DND-41 (cell line): Measurements from ENCODE around the gene GLRA3.

ENCODE experiments used
- ATAC-seq: fragments of 200-7000 bp; cut with Tn5 transposase; 3 replicates; pipeline ENCODE4 v1.9.1; 2021; ENCODE audit warnings: low read depth; ENCODE audit not compliant: insufficient read depth
- DNase-seq: peaks from one replicate; pipeline ENCODE4 v3.0.0-alpha.2; 2020
- H2AFZ ChIP-seq: 2 replicates; pipeline ENCODE4 v1.6.0; 2012; ENCODE audit warnings: low read depth, low read length
- H3K27ac ChIP-seq: 2 replicates; pipeline ENCODE4 v1.5.1; 2012; ENCODE audit warnings: low read length, inconsistent platforms
- H3K27me3 ChIP-seq: fragments of 200-600 bp; sonication (generic); 2 replicates; pipeline ENCODE4 v1.6.0; 2012; ENCODE audit warnings: low read length, mild to moderate bottlenecking, inconsistent platforms; ENCODE audit not compliant: insufficient read depth, poor library complexity
- H3K36me3 ChIP-seq: 2 replicates; pipeline ENCODE4 v1.5.1; 2012; ENCODE audit warnings: low read length, inconsistent platforms; ENCODE audit not compliant: insufficient read depth
- H3K4me1 ChIP-seq: 2 replicates; pipeline ENCODE4 v1.5.1; 2012; ENCODE audit warnings: mild to moderate bottlenecking, low read length; ENCODE audit not compliant: insufficient read depth
- H3K4me2 ChIP-seq: 2 replicates; pipeline ENCODE4 v1.6.0; 2012; ENCODE audit warnings: mild to moderate bottlenecking, moderate library complexity, low read length, inconsistent platforms; ENCODE audit not compliant: insufficient read depth
- H3K4me3 ChIP-seq, 2 experiments: fragments of 200-600 bp in 1 of 2; shearing (Covaris generic) in 1 of 2; 2 replicates each; pipeline ENCODE4 v1.5.1; 2012 to 2016; ENCODE audit warnings: inconsistent platforms in 2 of 2, low read length in 2 of 2, mild to moderate bottlenecking in 2 of 2, low read depth in 1 of 2, moderate library complexity in 1 of 2
- H3K79me2 ChIP-seq: 2 replicates; pipeline ENCODE4 v1.6.0; 2012; ENCODE audit warnings: low read length, inconsistent platforms; ENCODE audit not compliant: insufficient read depth
- H3K9ac ChIP-seq: 2 replicates; pipeline ENCODE4 v1.6.0; 2012; ENCODE audit warnings: low read depth, mild to moderate bottlenecking, inconsistent platforms, low read length, moderate library complexity
- H3K9me3 ChIP-seq: 2 replicates; pipeline ENCODE4 v1.5.1; 2012; ENCODE audit warnings: low read length, moderate library complexity, mild to moderate bottlenecking, inconsistent platforms; ENCODE audit not compliant: insufficient read depth, severe bottlenecking
- H4K20me1 ChIP-seq: 2 replicates; pipeline ENCODE4 v1.6.0; 2012; ENCODE audit warnings: low read length; ENCODE audit not compliant: insufficient read depth
- EZH2 ChIP-seq: IDR thresholded peaks from 3 replicates; pipeline ENCODE4 v1.6.1; 2012; ENCODE audit warnings: borderline replicate concordance, low read depth, mild to moderate bottlenecking, moderate library complexity, low read length, inconsistent platforms; ENCODE audit not compliant: severe bottlenecking
- TF ChIP-seq, protein P1 (sequence below): IDR thresholded peaks from 2 replicates; pipeline ENCODE4 v1.5.1; 2012; ENCODE audit warnings: borderline replicate concordance, low read length, moderate library complexity, mild to moderate bottlenecking; ENCODE audit not compliant: poor library complexity, severe bottlenecking; ENCODE audit errors: extremely low read depth

Gene GLRA3

DNA sequence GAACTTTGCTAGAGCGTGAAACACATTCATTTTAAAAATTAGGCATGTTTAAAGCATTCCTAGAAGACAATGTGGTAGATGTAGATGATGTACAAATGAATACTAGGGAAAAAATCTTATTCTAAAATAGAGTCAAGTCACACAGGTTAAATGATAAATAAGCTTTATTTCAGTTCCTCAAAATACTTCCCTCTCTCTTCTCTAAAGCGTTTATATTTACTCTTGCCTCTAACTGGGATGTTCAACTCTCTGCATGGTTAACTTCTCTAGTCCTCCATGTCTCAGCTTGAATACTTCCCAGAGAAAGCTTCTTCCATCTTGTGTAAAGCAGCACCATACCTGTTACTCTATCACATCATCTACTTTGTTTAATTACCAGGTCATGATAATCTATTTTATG is 30.9 kb upstream of the GLRA3 start:
- no peaks in the 10 kb centered on the region for H3K79me2 ChIP-seq
- no peak overlapping the region for H3K27ac ChIP-seq
- DNase-seq (no peak), ATAC-seq (no peak)
- H3K9ac ChIP-seq: no peak overlapping the region
- H3K4me1 ChIP-seq: no peaks in the 10 kb centered on the region
- no peak for TF ChIP-seq EZH2
- TF ChIP-seq, protein P1, sequence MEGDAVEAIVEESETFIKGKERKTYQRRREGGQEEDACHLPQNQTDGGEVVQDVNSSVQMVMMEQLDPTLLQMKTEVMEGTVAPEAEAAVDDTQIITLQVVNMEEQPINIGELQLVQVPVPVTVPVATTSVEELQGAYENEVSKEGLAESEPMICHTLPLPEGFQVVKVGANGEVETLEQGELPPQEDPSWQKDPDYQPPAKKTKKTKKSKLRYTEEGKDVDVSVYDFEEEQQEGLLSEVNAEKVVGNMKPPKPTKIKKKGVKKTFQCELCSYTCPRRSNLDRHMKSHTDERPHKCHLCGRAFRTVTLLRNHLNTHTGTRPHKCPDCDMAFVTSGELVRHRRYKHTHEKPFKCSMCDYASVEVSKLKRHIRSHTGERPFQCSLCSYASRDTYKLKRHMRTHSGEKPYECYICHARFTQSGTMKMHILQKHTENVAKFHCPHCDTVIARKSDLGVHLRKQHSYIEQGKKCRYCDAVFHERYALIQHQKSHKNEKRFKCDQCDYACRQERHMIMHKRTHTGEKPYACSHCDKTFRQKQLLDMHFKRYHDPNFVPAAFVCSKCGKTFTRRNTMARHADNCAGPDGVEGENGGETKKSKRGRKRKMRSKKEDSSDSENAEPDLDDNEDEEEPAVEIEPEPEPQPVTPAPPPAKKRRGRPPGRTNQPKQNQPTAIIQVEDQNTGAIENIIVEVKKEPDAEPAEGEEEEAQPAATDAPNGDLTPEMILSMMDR: no peak
- H3K9me3 ChIP-seq: no peaks in the 10 kb centered on the region
- H3K27me3 ChIP-seq: no peaks in the 10 kb centered on the region
- no peak overlapping the region for H3K4me3 ChIP-seq
- no peaks in the 10 kb centered on the region for H3K36me3 ChIP-seq
- H2AFZ ChIP-seq: no peak overlapping the region
- no peak overlapping the region for H3K4me2 ChIP-seq
- H4K20me1 ChIP-seq: no peaks in the 10 kb centered on the region

DNA sequence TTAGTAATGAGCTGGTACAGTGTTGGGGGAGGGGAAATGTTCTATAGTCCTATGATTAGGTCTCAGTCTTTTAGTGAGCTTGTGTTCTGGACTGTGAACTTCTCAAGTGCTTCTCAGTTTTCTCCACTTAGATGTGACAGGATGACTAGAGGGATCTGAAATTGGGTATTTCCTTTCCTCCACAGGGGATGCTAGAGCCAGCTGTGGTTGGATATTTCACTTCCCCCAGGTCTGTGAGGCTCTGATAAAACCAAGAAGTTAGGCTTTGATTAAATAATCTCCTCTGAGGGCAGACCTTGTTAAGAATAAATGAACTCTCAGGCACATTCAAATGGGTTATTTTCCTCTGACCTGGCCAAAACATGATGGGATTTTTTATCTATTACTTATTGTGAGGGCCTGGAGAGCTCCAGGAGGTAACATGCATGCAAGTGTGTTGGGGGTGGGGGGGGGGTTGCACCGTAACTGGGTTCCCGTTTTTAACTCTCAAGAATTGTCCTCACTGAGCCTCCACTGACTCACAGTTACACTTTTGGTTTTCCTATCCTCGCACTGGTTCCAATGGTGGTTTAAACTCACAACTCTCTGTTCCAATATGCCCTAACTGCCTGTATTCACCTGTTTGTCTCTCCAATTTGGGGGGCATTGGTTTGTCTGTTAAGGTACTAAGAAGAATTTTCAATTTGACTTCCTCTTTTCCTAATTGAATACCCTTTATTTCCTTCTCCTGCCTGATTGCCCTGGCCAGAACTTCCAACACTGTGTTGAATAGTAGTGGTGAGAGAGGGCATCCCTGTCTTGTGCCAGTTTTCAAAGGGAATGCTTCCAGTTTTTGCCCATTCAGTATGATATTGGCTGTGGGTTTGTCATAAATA is 28.1 kb upstream of the GLRA3 start:
- H3K9me3 ChIP-seq: no peaks in the 10 kb centered on the region
- DNase-seq (no peak), ATAC-seq (no peak)
- no peak overlapping the region for H3K4me2 ChIP-seq
- H3K27me3 ChIP-seq: no peaks in the 10 kb centered on the region
- no peaks in the 10 kb centered on the region for H3K36me3 ChIP-seq
- no peak overlapping the region for H3K9ac ChIP-seq
- no peaks in the 10 kb centered on the region for H3K4me1 ChIP-seq
- H3K79me2 ChIP-seq: no peaks in the 10 kb centered on the region
- H3K27ac ChIP-seq: no peak overlapping the region
- TF ChIP-seq EZH2: no peak
- TF ChIP-seq, protein P1: no peak
- H3K4me3 ChIP-seq: no peak overlapping the region
- no peak overlapping the region for H2AFZ ChIP-seq
- no peaks in the 10 kb centered on the region for H4K20me1 ChIP-seq

DNA sequence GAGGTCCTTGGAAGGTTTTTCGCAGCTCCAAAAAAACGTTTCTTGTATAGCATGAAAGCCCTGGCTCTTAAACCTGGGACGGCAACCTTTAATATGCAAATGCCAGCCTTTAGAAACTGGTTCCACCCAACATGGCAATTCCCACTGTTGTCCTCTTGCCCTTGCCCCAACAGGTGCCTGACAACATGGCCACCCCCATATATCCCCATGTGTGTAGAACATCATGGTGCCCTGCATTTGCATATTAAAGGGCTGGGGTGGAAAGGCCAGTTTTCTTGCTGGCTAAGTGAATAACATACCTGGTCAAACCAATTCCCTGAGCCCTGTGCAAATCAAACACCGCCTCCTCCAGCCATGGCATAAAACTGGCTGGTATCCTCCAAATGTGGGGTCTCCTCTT is 26.0 kb upstream of the GLRA3 start:
- H3K27me3 ChIP-seq: no peaks in the 10 kb centered on the region
- H3K9ac ChIP-seq: no peak overlapping the region
- H3K27ac ChIP-seq: no peak overlapping the region
- H2AFZ ChIP-seq: no peak overlapping the region
- TF ChIP-seq EZH2: no peak
- TF ChIP-seq, protein P1: no peak
- H3K79me2 ChIP-seq: no peaks in the 10 kb centered on the region
- H3K36me3 ChIP-seq: no peaks in the 10 kb centered on the region
- ATAC-seq (no peak), DNase-seq (no peak)
- H3K4me2 ChIP-seq: no peak overlapping the region
- no peaks in the 10 kb centered on the region for H4K20me1 ChIP-seq
- H3K4me3 ChIP-seq: no peak overlapping the region
- H3K9me3 ChIP-seq: no peaks in the 10 kb centered on the region
- no peaks in the 10 kb centered on the region for H3K4me1 ChIP-seq
